T-helper 2 cell (primary cell): ENCODE data around the gene MAN2B2.
"Not testable (repeated sequence)": the region's sequence is repeated elsewhere in the genome, so short reads cannot be mapped to it uniquely, and the experiment has no call there.

Source experiments
- DNase-seq, 5 experiments: peaks; one replicate each; pipeline versions ENCODE4 v3.0.0 to v3.0.0-alpha.2; 2012 to 2022

MAN2B2 gene

GRCh38 chr4:6644792-6645530, 70.0 kb downstream of the MAN2B2 start:
- no peak for DNase-seq

GRCh38 chr4:6647169-6647568, 72.2 kb downstream of the MAN2B2 start:
- DNase-seq: no peak

- DNase-seq: no peak
Observed at GRCh38 chr4:6647582-6648230, 72.7 kb downstream of the MAN2B2 start.

GRCh38 chr4:6649216-6649615, 74.2 kb downstream of the MAN2B2 start:
- DNase-seq: no peak

- not testable (repeated sequence) for DNase-seq
Observed at GRCh38 chr4:6654211-6654610, 79.2 kb downstream of the MAN2B2 start.

- DNase-seq: not testable (repeated sequence)
Observed at GRCh38 chr4:6655291-6655690, 80.3 kb downstream of the MAN2B2 start.

GRCh38 chr4:6655924-6656323, 80.9 kb downstream of the MAN2B2 start:
- no peak for DNase-seq

GRCh38 chr4:6657242-6658208, 82.5 kb downstream of the MAN2B2 start:
- no peak for DNase-seq

GRCh38 chr4:6658209-6658595, 83.2 kb downstream of the MAN2B2 start:
- DNase-seq: no peak

GRCh38 chr4:6658597-6659075, 83.6 kb downstream of the MAN2B2 start:
- DNase-seq: peak; percentile 20 to 54 (median 47)

- no peak for DNase-seq
Observed at GRCh38 chr4:6659897-6660296, 84.9 kb downstream of the MAN2B2 start.

- no peak for DNase-seq
Observed at GRCh38 chr4:6660430-6660829, 85.4 kb downstream of the MAN2B2 start.

- no peak for DNase-seq
Observed at GRCh38 chr4:6662591-6662990, 87.6 kb downstream of the MAN2B2 start.

- no peak for DNase-seq
Observed at GRCh38 chr4:6663596-6664393, 88.8 kb downstream of the MAN2B2 start.

GRCh38 chr4:6665320-6665654, 90.3 kb downstream of the MAN2B2 start:
- DNase-seq: no peak

- no peak for DNase-seq
Observed at GRCh38 chr4:6668391-6668790, 93.4 kb downstream of the MAN2B2 start.

GRCh38 chr4:6671648-6672047, 96.7 kb downstream of the MAN2B2 start:
- DNase-seq: no peak

GRCh38 chr4:6672131-6672530, 97.1 kb downstream of the MAN2B2 start:
- no peak for DNase-seq

GRCh38 chr4:6672541-6673190, 97.7 kb downstream of the MAN2B2 start:
- not testable (repeated sequence) for DNase-seq
